GM19193 (cell line): ENCODE results near the gene DCTN1.

ENCODE experiments used
- POLR2A ChIP-seq: IDR thresholded peaks from 4 replicates; pipeline ENCODE4 v1.6.1; 2011; ENCODE audit not compliant: insufficient read depth, insufficient read length; ENCODE audit errors: extremely low read depth

Gene DCTN1

DNA sequence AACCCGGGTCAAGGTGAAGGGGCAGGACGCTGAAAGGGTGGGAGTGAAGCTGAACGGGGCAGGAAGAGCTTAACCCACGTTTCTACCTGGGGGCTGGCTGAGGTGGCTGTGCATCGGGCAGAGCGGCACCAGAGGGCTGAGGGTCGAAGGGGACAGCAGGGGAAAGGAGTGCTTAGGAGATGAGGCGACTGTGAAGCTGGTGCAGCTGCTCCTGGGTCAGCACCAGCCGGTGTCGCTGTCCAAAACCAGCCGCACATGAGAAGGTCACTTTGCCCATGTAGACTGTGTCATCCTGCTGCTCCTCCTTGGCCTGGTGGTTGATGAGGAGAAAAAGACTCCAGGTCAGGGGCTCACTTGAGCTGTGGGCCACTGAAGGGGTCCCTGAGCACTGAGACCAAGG, 18.8 kb downstream of the DCTN1 start:
- no peak for TF ChIP-seq POLR2A

DNA sequence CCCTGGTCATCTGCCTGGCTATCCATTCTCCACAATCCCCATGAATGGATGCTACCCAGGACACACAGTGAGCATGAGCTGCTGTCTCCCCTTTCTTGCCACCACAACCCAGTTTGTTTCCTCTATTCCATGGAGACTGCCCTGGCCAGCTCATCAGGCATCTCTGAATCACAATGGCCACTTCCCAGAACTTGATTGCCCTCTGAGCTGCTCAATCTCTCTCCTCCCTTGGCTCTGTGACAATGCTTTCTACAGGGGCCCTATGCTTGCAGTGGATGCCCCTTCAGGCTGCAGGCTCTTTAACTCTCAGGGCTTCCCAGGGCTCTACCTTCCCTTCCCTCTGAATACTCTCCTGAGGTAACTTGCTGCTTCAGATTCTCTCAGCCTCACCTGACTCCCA, 22.5 kb downstream of the DCTN1 start:
- TF ChIP-seq POLR2A: no peak

GRCh38 chr2:74349889-74350288, 30.2 kb downstream of the DCTN1 start:
- TF ChIP-seq POLR2A: no peak

- TF ChIP-seq POLR2A: no peak
Measured at GRCh38 chr2:74347742-74348141, 32.4 kb downstream of the DCTN1 start.

GRCh38 chr2:74347303-74347702, 32.8 kb downstream of the DCTN1 start:
- no peak for TF ChIP-seq POLR2A

DNA sequence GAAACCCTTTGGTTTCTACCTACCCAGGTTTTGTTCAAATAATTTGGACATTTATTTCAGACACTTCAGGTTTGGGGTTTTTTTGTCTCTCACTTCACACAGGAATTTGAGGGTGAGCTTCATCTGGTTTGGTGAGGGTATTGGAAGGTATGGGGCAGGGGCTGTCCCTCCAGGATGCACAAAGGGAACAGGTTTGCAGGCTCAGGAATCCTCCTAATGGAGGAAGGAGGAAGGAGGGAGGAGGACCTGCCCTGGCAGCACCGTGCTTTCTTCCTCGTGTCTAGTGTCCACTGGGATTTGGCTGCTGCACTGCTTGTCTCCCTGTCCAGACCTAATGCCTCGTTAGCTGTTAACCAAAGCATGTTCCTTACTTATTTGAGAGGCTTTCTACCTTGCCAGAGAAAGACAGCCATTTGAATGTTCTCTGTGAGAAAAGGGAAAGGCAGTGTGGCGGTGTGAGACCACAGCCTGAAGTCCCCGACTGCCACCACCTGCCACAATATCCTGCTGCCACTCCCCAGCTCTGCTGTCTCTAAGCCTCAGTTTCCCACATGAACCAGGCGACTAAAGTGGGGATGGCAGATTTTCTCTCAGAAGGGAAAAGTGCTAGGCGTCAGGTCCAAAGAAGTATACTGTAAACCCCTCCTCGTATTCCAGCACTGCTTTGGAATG, 34.7 kb downstream of the DCTN1 start:
- TF ChIP-seq POLR2A: no peak

DNA sequence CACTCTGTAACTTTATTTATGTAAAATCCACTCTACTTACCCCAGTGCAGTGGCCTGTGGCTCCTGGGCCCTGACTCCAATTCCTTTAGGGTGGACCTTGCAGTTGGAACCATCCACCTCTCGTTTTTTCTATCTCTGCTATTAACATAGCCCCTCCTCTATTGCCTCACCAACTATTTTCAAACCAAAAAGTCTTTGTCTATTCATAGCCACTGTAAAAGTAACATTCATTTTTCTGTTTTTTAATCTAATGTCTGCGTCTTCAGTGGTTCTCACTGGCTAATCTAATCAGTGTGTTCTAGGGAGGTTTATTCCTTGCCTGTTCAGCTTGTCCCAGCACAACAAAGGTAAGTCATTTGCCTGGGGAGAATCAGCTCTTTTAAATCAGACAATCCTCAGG, 36.8 kb downstream of the DCTN1 start, which contains the start of gene SLC4A5:
TSS of gene SLC4A5 (minus strand) at position 101 of the 400 bp plus-strand sequence. CDS start 28,393 bp downstream, outside the sequence.
- no peak for TF ChIP-seq POLR2A

DNA sequence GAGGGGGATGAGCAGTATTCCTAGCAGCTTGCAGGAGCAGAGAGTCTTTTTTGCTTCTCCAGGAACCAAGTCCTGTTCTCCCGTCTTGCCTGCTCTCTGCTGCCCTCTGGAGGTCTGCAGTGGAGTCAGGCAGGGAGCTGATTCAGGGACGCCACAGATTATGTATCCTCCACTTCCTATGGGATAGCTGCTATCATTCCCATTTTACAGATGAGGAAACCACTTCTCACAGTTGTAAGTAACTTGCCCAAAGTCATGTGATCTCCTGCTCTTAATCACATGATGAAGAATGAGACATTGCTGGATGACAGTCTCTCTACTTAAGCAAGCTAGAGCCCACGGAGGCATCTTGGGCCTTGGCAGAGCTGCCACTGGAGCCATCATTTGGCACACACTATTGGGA, 45.2 kb downstream of the DCTN1 start:
- TF ChIP-seq POLR2A: no peak

DNA sequence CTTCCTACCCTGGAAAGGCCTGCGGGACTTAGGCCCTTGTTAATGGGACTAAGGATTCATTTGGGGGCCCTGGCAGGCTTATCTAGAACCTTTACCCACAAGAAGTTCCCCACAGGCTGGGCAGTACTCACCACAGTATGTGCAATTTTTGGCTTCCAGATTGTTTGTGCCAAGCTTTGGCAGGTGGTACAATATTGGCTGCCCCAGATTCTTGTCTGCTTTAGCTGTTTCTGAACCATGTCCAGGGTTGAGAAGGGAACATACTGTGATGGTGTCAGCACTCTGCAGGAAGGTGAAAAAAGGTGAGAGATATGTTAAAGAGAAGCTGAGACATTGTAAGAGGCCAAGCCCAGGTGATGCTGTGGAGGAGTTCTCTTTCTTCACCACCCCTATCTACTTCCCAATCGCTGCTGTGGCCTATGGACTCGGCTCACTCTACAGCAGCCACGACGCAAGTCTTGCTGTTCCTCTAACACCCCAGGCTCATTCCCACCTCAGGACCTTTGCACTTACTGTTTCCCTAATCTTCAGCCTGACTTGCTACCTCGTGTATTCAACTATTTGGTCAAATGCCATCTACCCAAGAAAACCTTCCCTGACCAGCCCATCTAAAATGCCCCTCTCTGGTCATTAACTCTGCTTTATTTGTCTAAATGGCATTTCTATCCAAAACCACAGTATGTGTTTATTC, 46.1 kb downstream of the DCTN1 start:
- TF ChIP-seq POLR2A: no peak

DNA sequence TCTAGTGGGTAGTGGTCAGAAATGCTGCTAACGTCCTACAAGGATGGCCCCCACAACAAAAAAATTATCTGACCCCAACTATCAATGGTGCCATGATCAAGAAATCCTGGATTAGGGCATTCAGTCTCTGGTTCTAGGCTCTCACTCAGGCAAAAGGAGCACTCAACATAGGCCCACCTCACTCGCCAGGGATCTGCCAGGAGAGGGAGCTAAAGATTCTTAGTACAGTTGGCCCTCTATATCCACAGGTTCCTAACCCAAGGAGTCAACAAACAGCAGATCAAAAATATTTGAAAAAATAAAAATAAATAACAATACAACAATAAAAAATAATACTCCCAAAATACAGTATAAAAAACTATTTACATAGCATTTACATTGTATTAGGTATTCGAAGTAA, 46.9 kb downstream of the DCTN1 start:
- no peak for TF ChIP-seq POLR2A

GRCh38 chr2:74332550-74333174, 47.4 kb downstream of the DCTN1 start:
- no peak for TF ChIP-seq POLR2A

GRCh38 chr2:74328573-74328972, 51.5 kb downstream of the DCTN1 start:
- TF ChIP-seq POLR2A: no peak

DNA sequence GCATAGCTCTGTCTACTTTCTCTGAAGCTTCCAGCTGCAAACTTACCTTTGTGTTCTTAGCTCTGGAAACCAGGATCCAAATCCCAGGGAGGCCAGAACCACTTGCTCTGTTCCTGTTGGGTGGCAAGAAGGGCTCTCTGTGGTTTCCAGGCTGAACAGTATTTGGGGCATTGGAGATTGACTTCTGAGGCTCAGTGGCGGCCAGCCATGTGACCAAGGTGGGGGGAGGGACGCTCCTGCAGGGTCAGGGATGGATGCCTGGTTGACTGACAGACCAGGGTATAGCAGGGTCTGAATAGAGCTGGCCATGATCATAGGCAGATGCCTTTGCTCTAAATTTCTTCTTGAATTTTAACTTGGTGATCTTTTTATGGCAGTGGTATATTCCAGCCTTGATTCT, 52.0 kb downstream of the DCTN1 start:
- TF ChIP-seq POLR2A: no peak

DNA sequence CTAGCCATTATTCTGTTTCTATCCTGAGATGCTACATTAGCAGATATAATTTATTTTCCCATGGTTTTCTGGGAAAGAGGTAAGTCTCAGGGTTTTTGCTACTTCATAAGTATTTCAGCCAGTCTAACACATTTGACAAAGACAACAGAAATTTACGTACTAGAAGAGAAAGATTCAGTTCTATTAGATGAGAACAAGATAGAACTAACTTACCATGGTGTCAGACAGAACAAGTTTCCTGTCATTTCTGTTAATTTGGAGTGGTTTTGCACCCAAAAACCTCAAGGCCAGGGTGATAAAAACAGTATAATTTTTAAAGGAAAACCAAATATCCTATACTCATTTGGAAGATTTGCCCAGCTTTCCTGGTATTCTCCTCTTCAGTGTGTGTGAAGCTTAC, 52.5 kb downstream of the DCTN1 start:
- TF ChIP-seq POLR2A: no peak

GRCh38 chr2:74327199-74327598, 52.9 kb downstream of the DCTN1 start:
- no peak for TF ChIP-seq POLR2A

DNA sequence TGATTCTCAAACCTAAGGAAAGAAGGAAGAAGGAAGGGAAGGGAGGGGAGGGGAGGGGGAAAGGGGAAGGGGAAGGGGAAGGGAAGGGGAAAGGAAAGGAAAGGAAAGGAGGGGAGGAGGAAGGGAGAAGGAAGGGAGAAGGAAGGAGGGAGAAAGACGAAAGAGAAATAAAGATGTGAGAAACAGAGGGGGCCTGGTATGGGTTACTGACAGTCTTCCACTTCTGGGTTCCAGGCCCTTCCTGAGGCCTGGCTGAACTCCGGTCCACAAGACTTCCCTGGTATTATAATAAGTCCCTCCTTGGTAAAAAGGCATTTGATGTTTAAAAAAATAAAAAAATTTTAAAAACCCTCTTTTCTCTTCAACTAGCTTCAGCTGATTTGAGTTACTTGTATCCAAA, 54.3 kb downstream of the DCTN1 start:
- TF ChIP-seq POLR2A: no peak

DNA sequence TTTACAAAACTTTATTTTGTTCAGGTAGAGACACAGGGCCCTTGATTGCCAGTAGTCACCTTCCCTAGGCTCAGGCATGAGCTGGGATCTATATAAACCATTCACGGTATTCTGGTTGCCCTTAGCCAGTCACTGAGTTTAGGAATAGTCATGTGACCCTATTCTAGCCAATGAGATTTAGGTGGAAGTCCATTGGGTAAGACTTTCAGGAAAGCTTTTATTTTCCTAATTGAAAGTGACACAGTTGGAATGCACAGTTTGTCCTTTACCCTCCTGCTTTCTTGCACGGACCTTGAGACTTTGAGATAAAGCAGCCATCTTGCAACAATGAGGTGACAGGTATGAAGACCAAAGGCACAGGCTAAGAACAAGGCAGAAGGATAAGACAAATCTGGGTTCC, 58.4 kb downstream of the DCTN1 start:
- no peak for TF ChIP-seq POLR2A

DNA sequence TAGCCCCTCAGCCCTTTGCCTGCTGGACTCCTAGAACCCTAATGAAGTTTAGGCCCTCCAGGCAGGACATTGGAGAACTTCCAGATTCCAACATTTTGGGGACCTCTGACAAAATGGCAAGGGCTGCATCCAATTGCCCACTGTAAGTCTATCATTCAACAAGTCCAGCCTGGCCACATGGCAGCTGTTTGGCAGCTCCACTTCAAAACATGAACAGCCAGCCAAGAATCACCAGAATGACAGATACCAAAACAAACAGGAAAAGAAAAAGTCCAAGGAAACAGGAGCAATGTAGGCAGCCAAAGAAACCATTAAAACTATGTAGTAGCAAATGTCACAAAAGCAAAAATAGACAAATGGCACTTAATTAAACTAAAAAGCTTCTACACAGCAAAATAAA, 62.4 kb downstream of the DCTN1 start:
- TF ChIP-seq POLR2A: no peak
